Measurements from ENCODE around the gene ALG9. TPM values are rescaled to one million over a fixed set of nuclear protein-coding genes. Genes with fewer than 3 reads are reported as not detected.
A peak's percentile ranks its signal among the peaks of the same experiment; 100 is the strongest.
"Not testable (repeated sequence)": the region's sequence is repeated elsewhere in the genome, so short reads cannot be mapped to it uniquely, and the experiment has no call there.

The ALG9 gene
- total and polyA plus RNA-seq, 5 experiments from 2014 or later, result 6.4 to 28.6 (median 13.1) TPM

DNA sequence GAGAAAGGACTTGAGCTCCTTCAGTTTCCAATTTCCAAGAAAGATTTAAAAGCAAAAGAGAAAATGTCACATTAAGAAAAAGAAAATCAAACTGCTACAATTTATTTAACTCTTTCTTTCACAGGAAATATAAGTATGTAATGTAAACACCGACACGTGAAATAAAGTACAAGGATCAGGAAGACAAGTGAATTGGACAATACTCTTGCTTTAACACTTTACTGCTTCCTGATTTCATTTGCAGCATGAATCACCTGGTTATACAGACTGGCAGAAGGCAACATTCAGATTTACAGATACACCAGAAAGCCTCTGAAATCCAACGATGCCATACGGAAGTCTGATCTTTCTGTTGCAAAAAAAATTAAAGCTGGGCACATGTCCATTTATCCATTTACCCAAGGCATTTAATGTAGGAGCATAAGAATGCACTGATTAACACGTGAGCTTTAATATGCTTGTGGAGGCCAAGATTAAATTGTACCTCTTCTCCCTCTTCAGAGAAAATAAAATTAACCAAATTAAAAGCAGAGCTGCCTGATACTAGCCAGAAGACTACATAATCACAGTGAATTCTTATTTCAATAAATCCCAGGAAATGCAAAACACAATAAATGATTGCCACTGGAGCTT, 89.2 kb downstream of the ALG9 start:
- no peaks in the 10 kb centered on the region for H3K27me3 Mint-ChIP-seq
- H3K9me3 Mint-ChIP-seq, result no peaks in the 10 kb centered on the region
- ATAC-seq (no peak), DNase-seq (no peak)
- POLR2A ChIA-PET, result no interaction called here
- no peak overlapping the region for H3K4me3 Mint-ChIP-seq
- peaks cover 0 to 25% (median 5%) of the 10 kb centered on the region in 3 donors for H3K36me3 Mint-ChIP-seq
- peak overlapping the region in 1 of 10 donors; percentile 34 for H3K27ac Mint-ChIP-seq
- H3K4me1 Mint-ChIP-seq, result peaks cover 0 to under 1% (median 0%) of the 10 kb centered on the region in 4 donors

- Mint-ChIP-seq H3K4me3 (no peak overlapping the region), H3K27me3 (no peaks in the 10 kb centered on the region), H3K27ac (no peak overlapping the region), H3K4me1 (peaks cover 0 to 9% (median 0%) of the 10 kb centered on the region in 4 donors), H3K36me3 (peaks cover 0 to 8% (median 0%) of the 10 kb centered on the region in 3 donors), H3K9me3 (no peaks in the 10 kb centered on the region)
- ATAC-seq (no peak), DNase-seq (no peak)
- POLR2A ChIA-PET, result no interaction called here
Observed at GRCh38 chr11:111779118-111779517, 92.3 kb downstream of the ALG9 start.

GRCh38 chr11:111778047-111778558, 93.3 kb downstream of the ALG9 start:
- DNase-seq (no peak), ATAC-seq (no peak)
- Mint-ChIP-seq H3K4me3 (no peak overlapping the region), H3K27me3 (no peaks in the 10 kb centered on the region), H3K9me3 (no peaks in the 10 kb centered on the region), H3K36me3 (peaks cover 0 to 2% (median 0%) of the 10 kb centered on the region in 3 donors), H3K27ac (no peak overlapping the region), H3K4me1 (peaks cover 0 to 9% (median 0%) of the 10 kb centered on the region in 4 donors)
- POLR2A ChIA-PET, result interaction anchor here (0.5 kb wide), 1 partner anchor 9 kb away, joined by 3 read pairs; no protein-coding TSS in a partner anchor

GRCh38 chr11:111777094-111778046, 94.0 kb downstream of the ALG9 start:
- Mint-ChIP-seq H3K27ac (peak overlapping the region in 1 of 10 donors; percentile 22), H3K4me1 (peaks cover 0 to 9% (median 0%) of the 10 kb centered on the region in 4 donors), H3K27me3 (no peaks in the 10 kb centered on the region), H3K4me3 (no peak overlapping the region), H3K36me3 (peaks cover 0 to 2% (median 0%) of the 10 kb centered on the region in 3 donors), H3K9me3 (no peaks in the 10 kb centered on the region)
- ATAC-seq, result peak; percentile 85 to 95
- peak in 7 of 10 donors; percentile 9 to 67 (median 39) for DNase-seq
- POLR2A ChIA-PET, result interaction anchor here (0.5 to 1.6 kb wide), 2 partner anchors 8 to 11 kb away, joined by 3 to 5 read pairs; partner anchors contain the start of gene PPP2R1B

GRCh38 chr11:111776398-111777093, 94.8 kb downstream of the ALG9 start:
- H3K4me3 Mint-ChIP-seq, result peak overlapping the region in 1 of 10 donors; percentile 9

DNA sequence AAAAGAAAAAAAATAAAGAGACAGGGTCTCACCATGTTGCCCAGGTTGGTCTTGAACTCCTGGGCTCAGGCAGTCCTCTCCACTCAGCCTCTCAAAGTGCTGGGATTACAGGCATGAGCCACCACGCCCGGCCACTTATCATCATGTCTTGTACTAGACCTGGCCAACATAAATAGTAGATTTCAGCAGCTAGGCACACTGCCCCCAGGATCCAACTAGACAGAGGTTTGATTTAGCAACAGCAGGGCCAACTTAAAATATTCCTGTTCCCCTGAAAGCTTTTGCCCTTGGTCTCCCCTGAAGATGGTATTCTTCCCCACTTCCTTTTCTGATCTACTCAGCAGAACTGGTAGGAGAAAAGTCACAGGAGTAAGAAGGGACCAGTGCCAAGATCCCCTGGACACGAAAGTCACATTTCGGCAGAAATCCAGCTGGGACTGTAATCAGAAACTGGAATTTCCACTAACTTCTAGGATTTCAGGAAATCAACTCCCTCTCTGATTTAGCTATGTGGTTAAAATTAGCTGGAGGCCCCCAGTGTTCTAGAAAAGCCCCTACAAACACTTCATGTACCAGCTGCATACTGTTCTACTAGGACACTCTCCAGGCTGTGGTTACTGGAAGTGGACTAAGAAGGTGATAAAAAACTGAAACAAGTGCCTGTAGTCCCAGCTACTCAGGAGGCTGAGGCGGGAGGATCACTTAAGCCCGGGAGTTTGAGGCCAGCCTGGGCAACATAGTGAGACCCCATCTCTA, 96.2 kb downstream of the ALG9 start:
- ATAC-seq, result no peak
- POLR2A ChIA-PET, result interaction anchor here (0.7 to 1.6 kb wide), 2 partner anchors 8 to 336 kb away, joined by 3 to 5 read pairs; partner anchors contain the start of gene PPP2R1B

More at GRCh38 chr11:111776398-111777093, 94.8 kb downstream of the ALG9 start:
- Mint-ChIP-seq H3K27me3 (no peaks in the 10 kb centered on the region), H3K36me3 (no peaks in the 10 kb centered on the region), H3K27ac (peak overlapping the region in 3 of 10 donors; percentile 33 to 63 (median 35)), H3K9me3 (no peaks in the 10 kb centered on the region), H3K4me1 (peaks cover 0 to 9% (median 0%) of the 10 kb centered on the region in 4 donors)
- POLR2A ChIA-PET, result interaction anchor here (1.6 kb wide), 1 partner anchor 10 kb away, joined by 5 read pairs; the partner anchor contains the start of gene PPP2R1B
- DNase-seq, result no peak
- peak in 1 of 2 donors; percentile 44 for ATAC-seq

DNA sequence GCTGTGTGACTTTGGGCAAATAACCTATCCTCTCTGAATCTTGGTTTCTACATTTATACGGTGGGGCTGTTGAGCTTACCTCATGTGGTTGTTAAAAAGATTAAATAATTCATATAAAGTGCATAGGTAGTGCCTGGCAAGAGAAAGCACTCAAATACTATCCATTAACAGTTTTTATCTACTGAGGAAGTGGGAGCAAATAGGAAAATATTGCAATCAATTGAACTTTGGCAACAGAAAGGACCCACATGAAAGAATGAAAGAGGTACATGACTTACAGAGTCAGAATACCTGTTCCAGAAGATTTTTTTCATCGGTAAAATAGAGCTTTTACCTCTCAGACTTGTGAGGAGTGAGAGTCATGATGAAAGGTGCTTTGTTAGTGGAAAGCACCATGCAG, 98.8 kb downstream of the ALG9 start:
- ATAC-seq (no peak), DNase-seq (no peak)
- Mint-ChIP-seq H3K27ac (no peak overlapping the region), H3K4me3 (no peak overlapping the region), H3K4me1 (peaks cover 0 to 9% (median 0%) of the 10 kb centered on the region in 4 donors), H3K9me3 (no peaks in the 10 kb centered on the region), H3K27me3 (no peaks in the 10 kb centered on the region), H3K36me3 (no peaks in the 10 kb centered on the region)
- POLR2A ChIA-PET, result no interaction called here

More for the DNA sequence above, 96.2 kb downstream of the ALG9 start:
- no peak for DNase-seq
- peak overlapping the region in 2 of 10 donors; percentile 15 to 62 for H3K27ac Mint-ChIP-seq
- H3K4me1 Mint-ChIP-seq, result peaks cover 0 to 9% (median 0%) of the 10 kb centered on the region in 4 donors
- H3K9me3 Mint-ChIP-seq, result no peaks in the 10 kb centered on the region
- no peaks in the 10 kb centered on the region for H3K36me3 Mint-ChIP-seq
- H3K4me3 Mint-ChIP-seq, result no peak overlapping the region
- no peaks in the 10 kb centered on the region for H3K27me3 Mint-ChIP-seq

- ATAC-seq, H3K27ac Mint-ChIP-seq, H3K4me3 Mint-ChIP-seq, POLR2A ChIA-PET, H3K9me3 Mint-ChIP-seq, H3K36me3 Mint-ChIP-seq, H3K27me3 Mint-ChIP-seq, DNase-seq: not testable (repeated sequence)
- peaks cover 5 to 11% (median 9%) of the 10 kb centered on the region in 4 donors for H3K4me1 Mint-ChIP-seq
Observed at GRCh38 chr11:111771205-111771604, 100.2 kb downstream of the ALG9 start.

DNA sequence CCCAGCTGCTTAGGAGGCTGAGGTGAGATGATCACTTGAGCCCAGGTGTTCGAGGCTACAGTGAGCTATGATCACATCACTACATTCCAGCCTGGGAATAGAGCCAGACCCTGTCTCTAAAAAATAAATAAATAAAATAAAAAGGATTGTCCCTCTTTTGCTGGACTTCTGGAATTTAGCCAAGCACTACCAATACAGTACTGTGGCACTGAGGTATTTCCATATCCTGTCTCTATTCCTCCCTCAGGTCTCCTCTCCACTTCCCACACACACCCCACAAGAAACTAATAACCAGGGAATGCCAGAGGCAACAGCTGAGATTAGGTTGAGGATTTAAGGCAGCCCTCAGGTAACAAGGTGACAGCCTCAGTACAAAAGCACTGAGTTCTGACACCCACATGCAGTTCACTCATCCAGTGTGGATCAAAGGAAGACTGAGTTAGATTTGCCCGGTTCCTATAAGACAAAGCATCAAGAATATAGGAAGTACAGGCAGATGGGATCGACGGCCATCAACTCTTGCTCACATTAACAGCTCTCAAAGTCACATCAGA, 100.7 kb downstream of the ALG9 start:
- POLR2A ChIA-PET, result no interaction called here
- no peak for ATAC-seq

GRCh38 chr11:111766834-111767142, 104.6 kb downstream of the ALG9 start:
- H3K4me3 Mint-ChIP-seq, result peak overlapping the region; percentile 87 to 100 (median 99)
- H3K36me3 Mint-ChIP-seq, result peaks cover 2 to 27% (median 5%) of the 10 kb centered on the region in 3 donors
- no peaks in the 10 kb centered on the region for H3K27me3 Mint-ChIP-seq
- no peak for DNase-seq
- POLR2A ChIA-PET, result interaction anchor here (1.0 to 1.8 kb wide), 5 partner anchors 9 to 176 kb away, joined by 3 to 5 read pairs (median 4); partner anchors contain the start of gene ALG9
- ATAC-seq, result no peak
- H3K9me3 Mint-ChIP-seq, result no peaks in the 10 kb centered on the region
- peaks cover 28 to 52% (median 39%) of the 10 kb centered on the region in 4 donors for H3K4me1 Mint-ChIP-seq
- H3K27ac Mint-ChIP-seq, result peak overlapping the region; percentile 73 to 99 (median 96)

More for the DNA sequence above, 100.7 kb downstream of the ALG9 start:
- Mint-ChIP-seq H3K4me1 (peaks cover 7 to 16% (median 10%) of the 10 kb centered on the region in 4 donors), H3K4me3 (no peak overlapping the region), H3K9me3 (no peaks in the 10 kb centered on the region), H3K36me3 (no peaks in the 10 kb centered on the region), H3K27ac (no peak overlapping the region), H3K27me3 (no peaks in the 10 kb centered on the region)
- DNase-seq, result no peak

All from naive thymus-derived CD8-positive, alpha-beta T cell (primary cell).